Keratinocyte (primary cell): Measurements from ENCODE around the gene SPPL3. TPM values are rescaled to one million over a fixed set of nuclear protein-coding genes. Genes with fewer than 3 reads are reported as not detected.

Experiments
- DNase-seq: peaks from one replicate; pipeline ENCODE4 v3.0.0-alpha.2; 2011; ENCODE audit warnings: low read depth, missing footprints, low spot score
- FAIRE-seq: peaks from 2 replicates; lab custom pipeline; 2011; peaks lifted over from hg19 to GRCh38; lab: Jason Lieb, UNC
- H2AFZ ChIP-seq: 2 replicates; pipeline ENCODE4 v1.6.0; 2012; ENCODE audit warnings: low read length, control low read depth, inconsistent platforms; ENCODE audit not compliant: control insufficient read depth
- H3K27ac ChIP-seq: 2 replicates; pipeline ENCODE4 v1.5.1; 2011; ENCODE audit warnings: low read length; ENCODE audit not compliant: control insufficient read depth, insufficient read depth
- H3K27me3 ChIP-seq: 3 replicates; pipeline ENCODE4 v1.6.0; 2011; ENCODE audit warnings: low read length; ENCODE audit not compliant: control insufficient read depth, insufficient read depth; ENCODE audit errors: extremely low read depth
- H3K36me3 ChIP-seq, 2 experiments: 2 replicates in 1 of 2; 3 replicates in 1 of 2; pipeline ENCODE4 v1.5.1; 2011; ENCODE audit warnings: low read length in 2 of 2, mild to moderate bottlenecking in 1 of 2; ENCODE audit not compliant: control insufficient read depth in 2 of 2, insufficient read depth in 2 of 2; ENCODE audit errors: extremely low read depth in 1 of 2
- H3K4me1 ChIP-seq: 3 replicates; pipeline ENCODE4 v1.5.1; 2011; ENCODE audit warnings: low read length; ENCODE audit not compliant: control insufficient read depth, insufficient read depth; ENCODE audit errors: extremely low read depth
- H3K4me2 ChIP-seq: 3 replicates; pipeline ENCODE4 v1.6.0; 2011; ENCODE audit warnings: low read depth, low read length; ENCODE audit not compliant: control insufficient read depth, insufficient read depth; ENCODE audit errors: extremely low read depth
- H3K4me3 ChIP-seq, 3 experiments: fragments of 200-600 bp in 1 of 3; sonication (generic) in 1 of 3; 2 replicates in 2 of 3; 3 replicates in 1 of 3; pipeline ENCODE4 v1.5.1; 2011 to 2016; ENCODE audit warnings: low read length in 3 of 3, mild to moderate bottlenecking in 3 of 3, control low read depth in 2 of 3, inconsistent platforms in 1 of 3, low read depth in 1 of 3, mixed read lengths in 1 of 3, mixed run types in 1 of 3, moderate library complexity in 1 of 3; ENCODE audit not compliant: control insufficient read depth in 2 of 3, insufficient read depth in 2 of 3; ENCODE audit errors: extremely low read depth in 1 of 3
- H3K79me2 ChIP-seq: 2 replicates; pipeline ENCODE4 v1.6.0; 2012; ENCODE audit warnings: low read length; ENCODE audit not compliant: control insufficient read depth, insufficient read depth
- H3K9ac ChIP-seq: 3 replicates; pipeline ENCODE4 v1.6.0; 2011; ENCODE audit warnings: low read length; ENCODE audit not compliant: control insufficient read depth, insufficient read depth; ENCODE audit errors: extremely low read depth
- H3K9me1 ChIP-seq: 3 replicates; pipeline ENCODE4 v1.6.0; 2011; ENCODE audit warnings: low read length; ENCODE audit not compliant: control insufficient read depth, insufficient read depth; ENCODE audit errors: extremely low read depth
- H3K9me3 ChIP-seq: 2 replicates; pipeline ENCODE4 v1.5.1; 2012; ENCODE audit warnings: low read depth, low read length; ENCODE audit not compliant: control insufficient read depth
- H4K20me1 ChIP-seq: 3 replicates; pipeline ENCODE4 v1.6.0; 2011; ENCODE audit warnings: low read length; ENCODE audit not compliant: control insufficient read depth, insufficient read depth; ENCODE audit errors: extremely low read depth
- CTCF ChIP-seq, 3 experiments: IDR thresholded peaks in 1 of 3; conservative IDR thresholded peaks in 1 of 3; optimal IDR thresholded peaks in 1 of 3; 2 replicates in 2 of 3; 3 replicates in 1 of 3; pipeline versions ENCODE3 to v1.5.1; 2011; ENCODE audit warnings: low read length in 3 of 3, mild to moderate bottlenecking in 3 of 3, moderate library complexity in 2 of 3, control low read depth in 1 of 3, inconsistent platforms in 1 of 3; ENCODE audit not compliant: insufficient read depth in 2 of 3; ENCODE audit errors: extremely low read depth in 1 of 3
- EZH2 ChIP-seq: IDR thresholded peaks from one replicate; pipeline ENCODE4 v1.6.1; 2012; ENCODE audit warnings: inconsistent platforms, mild to moderate bottlenecking, low read length, moderate library complexity
- dilution Hi-C: fragments of 300-500 bp; cut with MboI; formaldehyde crosslinking; loops from one replicate; pipeline ENCODE4 v1.7.0; 2020; ENCODE audit warnings: low sequenced_read_pairs; ENCODE audit not compliant: extremely low pct_ligation_motif_present
- polyA plus RNA-seq, 5 experiments: library from polyadenylated mRNA; depleted of rRNA in 3 of 5; stranded (reverse) in 3 of 5; stranded (forward) in 1 of 5; unstranded in 1 of 5; fragments of >200 nt; gene quantifications; 1 replicate in 1 of 5; 2 replicates in 3 of 5; 3 replicates in 1 of 5; pipeline versions ENCODE4 v1.2.1 to v1.2.3, GENCODE V29; 2011 to 2012; ENCODE audit warnings: missing spikeins in 2 of 5, low read depth in 1 of 5, low replicate concordance in 1 of 5

The SPPL3 gene
- polyA plus RNA-seq, 1 donor (not counting 4 experiments of a cell fraction or from before 2014, with no cell fraction given): 28.3 TPM

DNA sequence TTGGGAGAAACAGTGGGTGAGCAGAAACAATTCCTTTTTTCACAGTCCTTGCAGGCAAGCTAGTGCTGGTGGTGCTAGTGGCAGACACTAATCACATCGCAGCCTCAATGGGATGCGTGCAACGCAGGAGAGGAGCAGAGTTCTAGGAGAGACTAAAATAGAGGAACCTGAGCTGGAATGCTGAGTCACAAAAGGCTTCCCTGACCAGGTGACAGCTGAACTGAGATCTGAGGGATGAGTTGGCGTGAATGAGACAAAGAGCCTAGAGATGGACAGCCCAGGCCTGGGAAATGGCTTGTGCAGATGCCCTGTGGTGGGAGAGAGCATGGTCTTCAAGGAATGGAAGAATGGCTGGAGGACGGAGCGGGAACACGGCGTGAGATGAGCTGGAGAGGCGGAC lies 152.8 kb downstream of the SPPL3 start:
- no peaks in the 10 kb centered on the region for H3K9me1 ChIP-seq
- H3K9ac ChIP-seq: no peak overlapping the region
- H3K27me3 ChIP-seq: no peaks in the 10 kb centered on the region
- H3K36me3 ChIP-seq: no peaks in the 10 kb centered on the region
- no peaks in the 10 kb centered on the region for H3K79me2 ChIP-seq
- FAIRE-seq (no peak), DNase-seq (no peak)
- H3K4me3 ChIP-seq: no peak overlapping the region
- H3K9me3 ChIP-seq: no peaks in the 10 kb centered on the region
- TF ChIP-seq EZH2 (no peak), CTCF (optimal IDR thresholded peaks at IDR 0.05 in 1 of 3, IDR thresholded peaks at IDR 0.05 in 1 of 3, conservative IDR thresholded peaks at IDR 0.05 in 1 of 3; ENCODE audit: extremely low read depth in 1 of 3, insufficient read depth in 2 of 3, low read length in 3 of 3) (no peak)
- dilution Hi-C loops: no loop called here
- H2AFZ ChIP-seq: no peak overlapping the region
- no peaks in the 10 kb centered on the region for H3K4me1 ChIP-seq
- no peak overlapping the region for H3K4me2 ChIP-seq
- H4K20me1 ChIP-seq: no peaks in the 10 kb centered on the region
- H3K27ac ChIP-seq: no peak overlapping the region

GRCh38 chr12:120750806-120751205 lies 153.4 kb downstream of the SPPL3 start:
- H3K4me3 ChIP-seq: no peak overlapping the region
- H3K79me2 ChIP-seq: no peaks in the 10 kb centered on the region
- H2AFZ ChIP-seq: no peak overlapping the region
- no peaks in the 10 kb centered on the region for H3K9me1 ChIP-seq
- H3K27ac ChIP-seq: no peak overlapping the region
- DNase-seq: no peak
- H3K4me1 ChIP-seq: no peaks in the 10 kb centered on the region
- no peak for TF ChIP-seq EZH2
- TF ChIP-seq CTCF (optimal IDR thresholded peaks at IDR 0.05 in 1 of 3, IDR thresholded peaks at IDR 0.05 in 1 of 3, conservative IDR thresholded peaks at IDR 0.05 in 1 of 3; ENCODE audit: extremely low read depth in 1 of 3, insufficient read depth in 2 of 3, low read length in 3 of 3): no peak
- no peak overlapping the region for H3K9ac ChIP-seq
- H3K27me3 ChIP-seq: no peaks in the 10 kb centered on the region
- no peaks in the 10 kb centered on the region for H4K20me1 ChIP-seq
- dilution Hi-C loops: no loop called here
- no peaks in the 10 kb centered on the region for H3K9me3 ChIP-seq
- H3K4me2 ChIP-seq: no peak overlapping the region
- no peaks in the 10 kb centered on the region for H3K36me3 ChIP-seq
- FAIRE-seq: no peak
